Measurements from ENCODE around the gene FLRT2. TPM values are rescaled to one million over a fixed set of nuclear protein-coding genes. Genes with fewer than 3 reads are reported as not detected.

Gene FLRT2
- total and polyA plus RNA-seq, 10 of the 15 experiments (the other 5 are each of a cell fraction or from before 2014, with no cell fraction given), result 0.03 to 0.13 TPM; not detected in 8

- no peak for TF ChIP-seq CHD2 (IDR thresholded peaks at IDR 0.05; ENCODE audit: borderline replicate concordance, low read depth, low read length)
- TF ChIP-seq PKNOX1 (IDR thresholded peaks at IDR 0.05), result no peak
Measured at GRCh38 chr14:85574853-85575616, 45.1 kb downstream of the FLRT2 start (continued).

GRCh38 chr14:85575617-85575898, 45.6 kb downstream of the FLRT2 start:
- in situ Hi-C loops (cut with MboI) (no loop called here), intact Hi-C loops (cut with micrococcal nuclease; ENCODE audit: unreplicated experiment) (no loop called here)
- H3K4me2 ChIP-seq (ENCODE audit: control insufficient read depth, insufficient read depth), result no peak overlapping the region
- ChIA-PET POLR2A (no interaction called here), RAD21 (ENCODE audit: unreplicated experiment) (no interaction called here), CTCF (interaction anchor here (1.7 kb wide), 1 partner anchor 8 kb away, joined by 3 read pairs; no protein-coding TSS in a partner anchor), SMC1A (ENCODE audit: uncharacterized antibody, unreplicated experiment) (no interaction called here)
- no peak overlapping the region for H3K27ac ChIP-seq (ENCODE audit: control insufficient read depth, insufficient read depth)
- DNase-seq (ENCODE audit: low read depth, low spot score) (no peak), FAIRE-seq (no peak), ATAC-seq (no peak)
- no peak overlapping the region for H2AFZ ChIP-seq (ENCODE audit: control insufficient read depth, low read depth, low read length)
- H3K4me1 ChIP-seq (ENCODE audit: control insufficient read depth, insufficient read depth, low read length), result no peaks in the 10 kb centered on the region
- TF ChIP-seq IKZF1 (conservative IDR thresholded peaks at IDR 0.05), result no peak
- TF ChIP-seq ATF3 (IDR thresholded peaks at IDR 0.05; ENCODE audit: borderline replicate concordance, extremely low read depth, low read depth, low read length), result no peak
- TF ChIP-seq ETV6 (conservative IDR thresholded peaks at IDR 0.05 in 1 of 2, IDR thresholded peaks at IDR 0.05 in 1 of 2; ENCODE audit: borderline replicate concordance in 1 of 2, low read depth in 1 of 2), result no peak
- TF ChIP-seq TCF7 (IDR thresholded peaks at IDR 0.05; ENCODE audit: borderline replicate concordance), result no peak
- TF ChIP-seq YBX1 (IDR thresholded peaks at IDR 0.05), result no peak
- TF ChIP-seq ZNF592 (IDR thresholded peaks at IDR 0.05), result no peak
- no peak for TF ChIP-seq EP300 (IDR thresholded peaks at IDR 0.05; ENCODE audit: borderline replicate concordance in 1 of 2, control insufficient read depth in 1 of 2, low read depth in 2 of 2, low read length in 2 of 2)
- no peak for TF ChIP-seq TAF1 (IDR thresholded peaks at IDR 0.05; ENCODE audit: borderline replicate concordance, low read depth, low read length)
- H3K36me3 ChIP-seq (ENCODE audit: control insufficient read depth in 2 of 2, insufficient read depth in 2 of 2, low read length in 1 of 2), result no peaks in the 10 kb centered on the region
- H3K79me2 ChIP-seq (ENCODE audit: control insufficient read depth, insufficient read depth, low read length), result no peaks in the 10 kb centered on the region
- H3K4me3 ChIP-seq, result no peak overlapping the region
- no peaks in the 10 kb centered on the region for H3K9me3 ChIP-seq (replicated peaks; ENCODE audit: control insufficient read depth, insufficient read depth, low read length)
- no peaks in the 10 kb centered on the region for H4K20me1 ChIP-seq (ENCODE audit: control insufficient read depth, insufficient read depth)
- H3K9ac ChIP-seq (ENCODE audit: control insufficient read depth, insufficient read depth, low read length), result no peak overlapping the region
- no peaks in the 10 kb centered on the region for H3K27me3 ChIP-seq (replicated peaks in 1 of 2; ENCODE audit: control insufficient read depth in 2 of 2, insufficient read depth in 2 of 2, low read length in 1 of 2)
- 0% methylated on average over 1 of the region's 1 CpG for WGBS (ENCODE audit: insufficient coverage, insufficient replicate concordance, low lambda C conversion rate, missing lambda C conversion rate)
- no TSS peak for BruUV-seq (replicated peaks)

All from GM12878 (cell line).